ENCODE data around the gene UBE2K.
A peak's percentile ranks its signal among the peaks of the same experiment; 100 is the strongest.
"Not testable (repeated sequence)": the region's sequence is repeated elsewhere in the genome, so short reads cannot be mapped to it uniquely, and the experiment has no call there.

The UBE2K gene

GRCh38 chr4:39689970-39690369, 8.0 kb upstream of the UBE2K start:
- DNase-seq (ENCODE audit: low read depth in 3 of 3), result no peak

GRCh38 chr4:39698424-39699009, 581 bp downstream of the UBE2K start:
- DNase-seq (ENCODE audit: low read depth in 3 of 3), result peak; percentile 18 to 24 (median 23)

DNA sequence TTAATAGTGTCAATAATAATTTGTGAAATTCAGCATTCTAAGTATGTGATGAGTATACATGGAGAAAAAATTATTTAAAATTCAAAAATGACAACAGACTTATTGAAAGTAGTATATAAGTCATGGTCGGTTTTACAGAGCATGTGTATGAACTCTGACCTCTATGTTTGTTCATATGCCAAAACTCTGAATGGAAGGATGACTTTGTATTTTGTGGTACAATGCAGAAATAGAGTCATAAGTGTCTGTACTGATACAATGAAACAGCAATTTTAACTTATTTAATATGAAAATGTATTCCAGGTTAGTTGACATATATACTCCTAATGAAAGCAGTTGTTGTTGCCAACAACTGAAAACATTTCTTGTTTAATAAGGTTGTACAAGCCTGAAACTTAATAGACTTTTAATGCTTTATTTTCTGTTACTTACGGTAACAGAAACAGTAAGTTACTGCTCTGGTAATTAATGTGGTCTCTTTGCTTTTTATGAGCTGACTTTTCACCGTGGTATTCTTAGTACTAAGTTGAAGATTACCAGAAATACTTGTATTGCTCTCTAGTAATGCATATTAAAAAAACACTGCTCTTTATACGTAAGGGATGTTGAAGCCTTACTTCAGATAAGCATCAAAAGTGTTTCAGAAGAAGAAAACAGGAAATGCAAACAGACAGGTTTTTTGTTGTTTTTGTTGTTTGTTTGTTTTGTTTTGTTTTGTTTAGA, 1.9 kb downstream of the UBE2K start:
- no peak for DNase-seq (ENCODE audit: low read depth in 3 of 3)

DNA sequence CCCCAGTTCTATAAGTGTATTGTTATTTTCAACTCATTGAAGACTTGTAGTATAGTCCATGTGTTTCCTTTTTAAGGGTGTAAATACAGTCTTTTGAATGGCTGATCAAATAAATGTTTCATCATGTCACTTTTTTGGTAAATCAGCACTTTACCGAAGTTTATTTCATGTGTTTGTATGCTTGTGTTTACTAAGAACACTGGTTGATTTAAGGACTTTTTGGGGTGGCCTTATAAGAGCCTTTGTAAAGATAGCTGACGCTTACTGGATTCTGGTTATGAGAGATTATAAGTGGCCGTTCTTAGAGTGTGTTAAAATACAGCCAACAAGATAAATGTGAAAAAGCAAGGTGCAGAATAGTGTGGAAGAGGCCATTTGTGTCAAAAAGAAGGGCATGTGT, 2.6 kb downstream of the UBE2K start:
- DNase-seq (ENCODE audit: low read depth in 3 of 3), result no peak

DNA sequence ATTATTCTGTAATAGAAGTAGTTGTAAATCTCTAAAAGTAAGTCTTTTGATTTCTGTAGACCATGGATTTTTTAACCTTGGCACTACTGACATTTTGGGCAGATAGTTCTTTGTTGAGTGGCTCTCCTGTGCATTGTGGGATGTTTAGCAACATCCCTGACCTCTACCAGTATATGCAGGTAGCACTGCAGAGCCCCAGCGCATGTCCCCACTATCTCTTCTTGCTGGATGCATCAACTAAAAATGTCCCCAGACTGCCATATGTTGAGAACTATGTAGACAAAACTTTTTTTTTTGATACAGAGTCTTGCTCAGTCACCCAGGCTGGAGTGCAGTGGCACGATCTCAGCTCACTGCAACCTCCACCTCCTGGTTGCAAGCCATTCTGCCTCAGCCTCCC, 4.8 kb downstream of the UBE2K start:
- no peak for DNase-seq (ENCODE audit: low read depth in 3 of 3)

- not testable (repeated sequence) for DNase-seq (ENCODE audit: low read depth in 3 of 3)
Measured at GRCh38 chr4:39704789-39705188, 6.9 kb downstream of the UBE2K start.

DNA sequence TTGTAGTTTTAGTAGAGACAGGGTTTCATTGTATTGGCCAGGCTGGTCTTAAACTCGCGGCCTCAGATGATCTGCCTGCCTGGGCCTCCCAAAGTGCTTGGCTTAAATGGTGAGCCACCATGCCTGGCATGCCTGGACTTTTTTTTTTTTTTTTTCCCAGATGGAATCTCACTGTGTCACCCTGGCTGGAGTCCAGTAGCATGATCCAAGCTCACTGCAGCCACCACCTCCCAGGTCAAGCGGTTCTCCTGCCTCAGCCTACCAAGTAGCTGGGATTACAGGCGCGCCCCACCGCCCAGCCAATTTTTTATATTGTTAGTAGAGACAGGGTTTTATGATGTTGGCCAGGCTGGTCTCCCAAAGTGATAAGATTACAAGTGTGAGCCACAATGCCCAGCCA, 8.4 kb downstream of the UBE2K start:
- DNase-seq (ENCODE audit: low read depth in 3 of 3), result no peak

GRCh38 chr4:39706741-39707511, 9.0 kb downstream of the UBE2K start:
- DNase-seq (ENCODE audit: low read depth in 3 of 3), result no peak

GRCh38 chr4:39710098-39710896, 12.4 kb downstream of the UBE2K start:
- no peak for DNase-seq (ENCODE audit: low read depth in 3 of 3)

GRCh38 chr4:39712819-39713607, 15.1 kb downstream of the UBE2K start:
- DNase-seq (ENCODE audit: low read depth in 3 of 3), result no peak

- DNase-seq (ENCODE audit: low read depth in 3 of 3), result no peak
Measured at GRCh38 chr4:39713691-39714090, 15.8 kb downstream of the UBE2K start.

DNA sequence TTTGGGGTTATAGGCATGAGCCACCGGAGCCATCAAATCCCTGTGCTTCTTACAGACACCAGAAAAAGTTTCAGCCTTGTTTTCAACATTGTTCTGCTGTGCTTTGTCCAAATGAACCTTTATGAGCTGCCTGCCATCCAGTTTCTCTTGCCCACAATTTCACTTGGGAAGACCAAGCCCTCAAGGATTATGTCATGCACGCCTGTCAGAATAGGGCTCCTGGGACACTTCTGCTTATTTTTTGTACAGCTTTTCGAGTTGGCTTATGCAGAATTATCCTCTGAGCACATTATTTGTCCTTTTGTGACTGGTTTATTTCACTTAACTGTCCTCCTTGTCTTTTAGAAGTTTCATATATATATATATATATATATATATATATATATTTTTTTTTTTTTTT, 16.2 kb downstream of the UBE2K start:
- no peak for DNase-seq (ENCODE audit: low read depth in 3 of 3)

DNA sequence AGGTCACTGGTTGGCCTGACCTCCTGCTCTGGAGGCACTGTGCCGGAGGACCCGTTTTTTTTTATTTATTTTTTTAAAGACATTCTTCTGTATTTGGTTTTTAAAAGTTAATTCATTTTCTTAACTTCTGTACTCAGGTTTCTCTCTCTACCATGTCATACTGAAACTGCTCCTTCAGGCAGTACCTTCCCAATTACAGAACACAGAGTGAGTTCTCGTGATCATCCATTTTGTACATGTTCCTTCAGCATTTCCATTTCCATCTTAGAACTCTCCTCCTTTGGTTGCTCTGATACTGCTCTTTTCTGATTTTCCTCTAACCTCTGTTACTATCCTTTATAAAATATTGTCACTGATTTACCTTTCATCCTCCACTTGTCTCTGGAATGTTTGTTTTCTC, 17.9 kb downstream of the UBE2K start:
- no peak for DNase-seq (ENCODE audit: low read depth in 3 of 3)

DNA sequence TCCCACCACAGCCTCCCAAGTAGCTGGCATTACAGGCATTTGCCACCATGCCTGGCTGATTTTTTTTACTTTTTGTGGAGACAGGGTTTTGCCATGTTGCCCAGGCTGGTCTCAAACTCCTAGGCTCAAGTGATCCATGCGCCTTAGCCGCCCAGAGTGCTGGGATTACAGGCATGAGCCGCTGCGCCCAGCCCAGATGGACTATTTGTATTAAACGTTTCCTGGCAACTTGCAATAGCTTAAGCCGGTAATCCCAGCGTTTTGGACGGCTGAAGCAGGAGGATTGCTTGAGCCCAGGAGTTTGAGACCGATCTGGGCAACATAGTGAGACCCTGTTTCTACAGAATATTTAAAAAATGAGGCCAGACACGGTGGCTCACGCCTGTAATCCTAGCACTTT, 18.4 kb downstream of the UBE2K start:
- DNase-seq (ENCODE audit: low read depth in 3 of 3), result no peak

DNA sequence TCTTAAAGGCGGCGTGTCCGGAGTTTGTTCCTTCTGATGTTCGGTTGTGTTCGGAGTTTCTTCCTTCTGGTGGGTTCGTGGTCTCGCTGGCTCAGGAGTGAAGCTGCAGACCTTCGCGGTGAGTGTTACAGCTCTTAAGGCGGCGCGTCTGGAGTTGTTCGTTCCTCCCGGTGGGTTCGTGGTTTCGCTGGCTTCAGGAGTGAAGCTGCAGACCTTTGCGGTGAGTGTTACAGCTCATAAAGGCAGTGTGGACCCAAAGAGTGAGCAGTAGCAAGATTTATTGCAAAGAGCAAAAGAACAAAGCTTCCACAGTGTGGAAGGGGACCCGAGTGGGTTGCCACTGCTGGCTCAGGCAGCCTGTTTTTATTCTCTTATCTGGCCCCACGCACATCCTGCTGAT, 19.8 kb downstream of the UBE2K start:
- DNase-seq (ENCODE audit: low read depth in 3 of 3), result not testable (repeated sequence)

GRCh38 chr4:39718366-39719323, 20.7 kb downstream of the UBE2K start:
- no peak for DNase-seq (ENCODE audit: low read depth in 3 of 3)

DNA sequence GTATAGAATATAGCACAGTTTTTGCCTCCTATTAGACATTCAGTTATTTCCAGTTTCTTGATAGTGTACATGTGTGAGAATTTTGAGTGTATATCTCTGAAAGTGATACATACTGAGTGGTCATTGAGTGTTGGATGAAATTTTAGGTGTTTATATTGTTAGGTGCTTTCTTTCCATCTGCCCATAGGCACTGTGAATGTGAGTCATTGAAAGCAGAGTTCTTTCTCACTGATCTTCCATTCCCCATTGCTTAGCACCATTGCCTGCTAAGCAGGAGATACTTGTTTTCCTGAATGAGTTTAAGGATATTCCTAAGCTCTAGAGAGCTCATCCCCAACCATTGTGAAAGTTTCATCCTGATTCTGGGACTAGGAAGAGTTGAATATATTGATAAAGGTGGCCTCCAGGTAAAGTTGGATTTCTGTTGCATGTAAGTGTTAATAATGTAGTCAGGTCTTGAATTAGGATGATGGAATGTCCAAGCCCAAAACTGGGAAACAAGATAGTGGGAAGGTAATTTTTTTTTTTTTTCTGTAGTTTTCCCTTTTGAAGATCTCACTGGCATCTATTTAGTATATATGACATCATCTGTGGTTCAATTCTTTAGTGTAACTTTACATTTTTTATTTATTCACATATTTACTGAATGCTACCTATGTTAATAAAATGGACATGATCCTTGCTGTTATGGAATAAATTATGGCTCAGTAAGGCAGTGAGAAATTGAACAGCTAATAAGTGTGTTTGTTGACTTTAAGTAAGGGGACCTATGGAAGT, 22.1 kb downstream of the UBE2K start:
- no peak for DNase-seq (ENCODE audit: low read depth in 3 of 3)

GRCh38 chr4:39721273-39721672, 23.3 kb downstream of the UBE2K start:
- DNase-seq (ENCODE audit: low read depth in 3 of 3), result not testable (repeated sequence)

- DNase-seq (ENCODE audit: low read depth in 3 of 3), result no peak
Measured at GRCh38 chr4:39721788-39722187, 23.9 kb downstream of the UBE2K start.

All from stimulated activated CD4-positive, alpha-beta T cell treated with anti-CD3 and anti-CD28 coated beads, TNF-alpha, amount 100 ng/mL, for 4 hours (primary cell).